HG02970 (cell line): Measurements from ENCODE around the gene SMOC1.
"Not testable (repeated sequence)": the region's sequence is repeated elsewhere in the genome, so short reads cannot be mapped to it uniquely, and the experiment has no call there.

ENCODE experiments used
- ATAC-seq: cut with Tn5 transposase; IDR thresholded peaks from one replicate; pipeline ENCODE4 v1.9.1; 2021; ENCODE audit warnings: mild to moderate bottlenecking, moderate library complexity, moderate number of reproducible peaks; ENCODE audit not compliant: unreplicated experiment, low FRiP score

The SMOC1 gene

DNA sequence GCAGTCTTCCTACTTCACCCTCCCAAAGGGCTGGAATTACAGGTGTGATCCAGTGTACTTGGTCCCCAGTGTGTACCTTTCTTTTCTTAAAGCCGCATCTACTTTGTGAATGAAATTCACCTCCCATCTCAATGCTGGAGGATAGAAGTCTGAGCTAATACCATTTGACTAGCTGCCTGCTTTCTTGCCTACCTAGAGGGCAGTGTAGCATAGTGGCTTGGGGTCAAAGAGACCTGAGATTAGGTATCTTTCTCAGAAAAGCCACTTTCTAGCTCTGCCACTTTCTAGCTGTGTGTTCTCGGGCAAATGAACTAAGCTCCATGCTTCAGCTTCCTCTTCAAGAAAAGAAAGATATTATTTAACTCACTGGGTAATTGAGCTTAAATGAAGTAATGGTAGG, 16.9 kb downstream of the SMOC1 start:
- no peak for ATAC-seq

DNA sequence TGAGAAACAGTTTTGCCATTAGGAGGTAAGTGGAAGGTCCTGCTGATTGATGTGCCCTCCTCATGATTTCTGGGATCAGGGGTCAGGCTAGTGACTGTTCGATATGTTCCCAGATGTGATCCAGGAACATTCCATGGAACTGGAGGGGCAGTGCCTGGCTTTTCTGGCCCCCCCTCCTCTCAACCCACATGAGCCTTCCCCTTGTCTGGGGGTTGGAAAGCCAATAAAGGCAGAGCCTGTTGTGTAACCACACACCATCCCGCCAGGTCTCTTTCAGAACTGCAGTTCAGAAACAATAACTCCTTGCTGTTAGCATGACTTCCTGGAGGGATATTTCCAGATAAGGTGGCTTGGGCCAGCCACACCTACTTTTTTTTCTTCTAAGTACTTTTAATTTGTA, 17.8 kb downstream of the SMOC1 start:
- ATAC-seq = no peak

DNA sequence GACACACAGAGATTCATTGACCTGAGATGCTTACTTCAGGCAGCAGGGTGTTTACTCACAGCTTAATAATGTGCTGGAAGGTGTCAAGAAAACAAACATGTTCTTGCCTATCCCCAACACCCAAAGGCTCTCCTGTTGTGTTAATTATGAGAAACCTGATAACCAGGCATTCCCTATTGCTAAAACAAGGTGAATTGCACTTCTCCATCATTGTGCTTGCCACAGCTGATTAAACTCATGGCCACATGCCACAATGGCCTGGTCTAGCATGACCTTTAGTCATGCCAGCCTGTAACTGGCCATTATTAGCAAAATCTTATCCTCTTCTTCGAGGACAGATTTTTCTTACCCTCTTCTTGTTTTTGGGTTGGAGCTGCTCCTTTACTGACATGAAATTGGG, 21.4 kb downstream of the SMOC1 start:
- no peak for ATAC-seq

DNA sequence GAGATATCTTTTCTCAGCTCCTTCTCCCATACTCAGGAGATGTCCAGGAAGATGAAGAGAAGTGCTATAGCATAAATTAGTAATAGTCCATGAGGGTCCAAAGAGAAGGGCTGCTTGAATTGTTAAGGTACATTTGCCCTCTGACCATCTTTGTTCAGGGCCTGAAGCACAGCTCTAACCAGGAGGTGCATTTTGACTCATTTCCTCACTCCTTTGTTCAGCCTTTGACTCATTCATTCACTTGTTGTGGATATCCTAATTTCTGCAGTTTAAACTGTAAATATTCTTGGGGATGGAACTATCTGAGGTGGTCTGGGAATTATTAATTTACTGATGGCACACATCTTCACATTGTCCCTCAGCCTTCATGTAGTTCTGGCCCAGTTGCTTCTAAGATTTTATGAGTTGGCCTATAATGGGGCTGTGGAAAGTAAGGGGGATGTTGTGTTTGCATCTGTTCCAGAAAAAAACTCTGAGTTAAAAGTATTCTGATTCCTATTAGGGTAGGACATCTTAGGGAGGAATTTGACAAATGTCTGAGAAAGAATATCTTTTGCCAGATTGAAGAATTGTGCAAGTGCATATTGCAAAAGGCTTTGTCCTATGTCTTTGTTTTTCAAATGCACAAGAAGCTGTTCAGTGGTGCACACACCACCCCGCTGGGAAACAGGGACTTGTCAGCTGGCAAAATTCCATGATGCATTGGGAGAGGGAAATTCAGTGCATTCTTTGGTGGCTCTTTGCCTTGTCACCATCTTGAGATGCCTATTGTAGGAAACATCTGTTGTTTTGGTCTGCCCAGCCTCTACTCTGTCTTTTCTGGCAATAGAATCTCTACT, 22.1 kb downstream of the SMOC1 start:
- no peak for ATAC-seq

DNA sequence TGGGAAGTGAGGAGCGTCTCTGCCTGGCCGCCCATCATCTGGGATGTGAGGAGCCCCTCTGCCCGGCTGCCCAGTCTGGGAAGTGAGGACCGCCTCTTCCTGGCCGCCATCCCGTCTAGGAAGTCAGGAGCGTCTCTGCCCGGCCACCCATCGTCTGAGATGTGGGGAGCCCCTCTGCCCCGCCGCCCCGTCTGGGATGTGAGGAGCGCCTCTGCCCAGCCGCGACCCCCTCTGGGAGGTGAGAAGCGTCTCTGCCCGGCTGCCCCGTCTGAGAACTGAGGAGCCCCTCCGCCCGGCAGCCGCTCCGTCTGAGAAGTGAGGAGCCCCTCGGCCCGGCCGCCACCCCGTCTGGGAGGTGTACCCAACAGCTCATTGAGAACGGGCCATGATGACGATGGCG, 23.8 kb downstream of the SMOC1 start:
- ATAC-seq = not testable (repeated sequence)

DNA sequence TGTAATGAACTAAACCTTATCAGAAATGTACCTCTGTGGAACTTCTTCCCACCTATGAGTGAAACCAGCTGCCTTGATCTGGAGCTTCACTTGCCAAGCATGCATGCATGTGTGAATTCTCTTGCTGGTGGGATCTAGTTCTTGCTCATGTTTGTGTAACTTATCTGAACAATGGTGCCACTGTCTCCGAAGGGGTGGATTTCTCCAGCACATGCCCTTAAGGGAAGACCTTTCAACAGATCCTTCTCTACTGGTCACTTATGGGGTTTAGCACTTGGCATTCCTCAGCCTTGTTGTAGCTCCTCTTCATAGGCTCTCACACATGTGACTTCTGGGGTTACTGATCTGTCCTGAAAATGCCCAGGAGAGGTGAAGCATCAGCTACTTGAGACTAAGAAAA, 25.0 kb downstream of the SMOC1 start:
- ATAC-seq = no peak

DNA sequence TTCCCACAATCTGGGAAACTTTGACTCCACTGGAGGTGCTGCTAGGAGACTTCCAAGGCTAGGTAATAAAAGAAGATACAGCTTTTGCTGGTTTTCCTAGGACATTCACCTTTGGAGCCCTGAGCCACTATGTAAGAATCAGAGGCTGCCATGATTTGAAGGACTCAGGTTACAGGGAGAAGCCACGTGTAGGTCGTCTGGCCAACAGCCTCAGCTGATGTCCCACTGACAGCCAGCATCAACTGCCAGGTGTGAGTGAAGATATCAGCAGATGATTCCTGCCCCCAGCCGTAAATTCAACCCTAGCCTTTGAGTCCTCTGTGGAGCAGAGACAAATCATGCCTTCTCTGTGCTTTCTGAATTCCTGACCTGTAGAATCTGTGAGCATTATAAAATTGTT, 27.0 kb downstream of the SMOC1 start:
- ATAC-seq = no peak

DNA sequence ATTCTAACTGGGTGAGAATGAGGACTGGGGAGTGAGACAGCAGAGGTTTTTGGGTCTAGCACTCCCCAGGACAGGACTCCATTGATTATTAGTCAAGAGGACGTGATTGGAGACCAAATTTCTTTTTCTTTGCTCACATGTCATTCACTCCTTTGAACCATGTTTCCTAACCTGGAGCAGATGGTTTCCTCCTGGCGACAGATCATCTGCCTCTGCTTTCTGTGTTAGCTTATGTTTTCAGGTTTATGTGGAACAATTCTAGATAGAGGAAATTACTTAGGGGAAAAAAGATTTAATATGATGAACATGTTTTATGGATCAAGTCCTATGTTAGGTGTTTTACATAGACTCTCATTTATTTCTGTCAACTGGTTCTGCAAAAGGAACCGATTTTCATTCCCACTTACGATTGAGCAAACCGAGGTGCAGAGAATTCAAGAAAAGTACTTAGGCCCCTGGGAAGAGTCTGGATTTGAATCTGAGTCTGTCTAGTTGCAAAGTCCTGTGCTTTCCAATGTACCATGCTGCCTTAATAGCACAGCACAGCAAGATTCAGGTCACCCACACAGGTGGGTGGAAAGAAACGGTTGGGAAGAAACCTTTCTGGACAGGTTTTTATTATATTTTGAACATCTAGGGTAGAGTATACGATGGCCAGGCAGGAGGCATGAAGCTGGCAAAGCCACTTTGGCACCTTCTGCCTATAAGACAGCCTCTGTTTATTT, 30.8 kb downstream of the SMOC1 start:
- no peak for ATAC-seq

DNA sequence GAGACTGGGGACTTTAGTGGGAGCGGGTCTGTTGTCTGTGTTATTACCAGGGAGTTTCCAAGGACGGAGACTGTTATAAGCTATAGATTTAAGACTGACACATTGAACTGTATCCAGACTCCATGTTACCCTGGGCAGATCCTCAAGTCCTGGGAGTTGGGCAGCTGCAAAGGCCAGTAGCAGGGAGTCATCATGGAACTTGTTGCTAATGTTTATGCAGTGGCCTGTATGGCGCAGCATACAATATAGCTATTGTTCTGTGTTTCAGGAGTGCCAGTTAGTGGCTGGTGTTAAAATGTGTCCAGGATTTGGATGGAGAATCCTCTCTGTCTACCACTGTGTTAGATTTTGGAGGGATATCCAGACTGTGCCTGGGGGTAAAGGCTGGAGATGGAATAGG, 31.7 kb downstream of the SMOC1 start:
- ATAC-seq = no peak

DNA sequence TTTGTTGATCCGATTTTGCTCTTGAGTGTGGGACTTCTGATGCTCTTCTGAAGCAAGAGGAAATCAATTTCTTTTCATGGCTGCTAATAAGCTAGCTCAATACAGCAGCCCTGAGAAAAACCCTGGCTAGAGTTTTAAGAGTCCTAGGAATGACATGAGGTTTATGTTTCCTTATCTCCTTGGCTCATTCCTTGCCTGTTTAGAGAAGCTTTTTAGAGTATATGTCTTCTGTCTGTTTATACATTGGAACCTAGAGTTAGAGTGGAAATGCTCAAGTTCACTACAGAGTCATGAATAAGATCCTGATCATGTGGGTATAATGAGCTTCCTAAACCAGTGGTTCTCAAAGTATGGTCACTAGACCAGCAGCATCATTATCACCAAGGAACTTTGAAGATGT, 34.5 kb downstream of the SMOC1 start:
- no peak for ATAC-seq

DNA sequence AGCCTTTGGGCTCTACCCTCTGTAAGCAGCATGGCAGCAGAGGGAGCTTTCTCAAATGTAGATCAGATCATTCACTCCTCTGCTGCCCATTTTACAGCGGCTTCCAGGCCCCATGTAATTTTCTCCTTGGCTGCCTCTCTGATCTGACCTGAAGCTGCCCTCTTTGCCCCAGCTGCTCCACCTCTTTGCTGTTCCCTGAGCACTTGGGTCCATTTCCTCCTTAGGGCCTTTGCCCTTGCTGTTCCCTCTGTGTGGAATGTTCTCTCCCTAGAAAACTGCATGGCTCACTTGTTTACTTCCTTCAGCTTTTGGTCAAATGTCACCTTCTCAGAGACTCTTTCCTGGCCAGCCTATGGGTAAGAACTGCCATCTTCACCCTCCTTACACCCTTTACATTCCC, 37.2 kb downstream of the SMOC1 start:
- ATAC-seq = no peak

DNA sequence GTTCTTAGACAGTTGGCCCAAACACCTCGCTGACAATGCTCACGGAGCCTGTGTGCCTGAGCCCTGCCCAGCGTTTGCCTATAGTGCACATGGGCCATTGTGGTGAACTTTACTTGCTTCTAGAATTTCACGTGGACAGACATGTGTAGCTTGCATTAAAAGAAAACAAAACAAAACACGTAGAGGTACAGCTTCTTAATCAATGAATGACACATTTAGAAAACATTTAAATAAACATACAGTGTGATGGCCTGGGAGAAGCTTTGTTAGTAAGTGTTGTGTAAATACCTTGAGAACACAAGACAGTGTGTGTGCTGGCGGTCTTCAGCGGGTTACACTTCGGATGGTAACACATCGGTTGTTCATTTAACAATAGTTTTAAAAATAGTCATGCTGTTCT, 38.1 kb downstream of the SMOC1 start:
- ATAC-seq = no peak

DNA sequence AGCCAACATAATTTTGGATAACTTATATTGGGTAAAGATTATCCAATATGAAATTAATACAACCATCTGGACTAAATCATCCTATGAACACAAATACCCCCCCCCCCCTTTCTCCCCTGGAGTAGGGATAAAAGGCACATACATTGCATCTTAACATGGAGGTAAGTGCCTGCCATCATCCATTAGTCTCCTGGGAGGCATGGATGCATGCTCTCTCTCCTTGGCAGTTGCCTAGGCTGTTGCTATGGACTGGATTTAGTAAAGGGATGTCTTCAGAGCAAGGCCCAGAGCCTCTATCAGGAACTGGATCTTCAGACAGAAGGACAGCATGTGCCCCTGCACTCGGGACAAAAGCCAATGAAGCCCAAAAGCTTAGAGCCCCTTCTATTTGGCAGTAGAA, 40.6 kb downstream of the SMOC1 start:
- ATAC-seq = no peak

DNA sequence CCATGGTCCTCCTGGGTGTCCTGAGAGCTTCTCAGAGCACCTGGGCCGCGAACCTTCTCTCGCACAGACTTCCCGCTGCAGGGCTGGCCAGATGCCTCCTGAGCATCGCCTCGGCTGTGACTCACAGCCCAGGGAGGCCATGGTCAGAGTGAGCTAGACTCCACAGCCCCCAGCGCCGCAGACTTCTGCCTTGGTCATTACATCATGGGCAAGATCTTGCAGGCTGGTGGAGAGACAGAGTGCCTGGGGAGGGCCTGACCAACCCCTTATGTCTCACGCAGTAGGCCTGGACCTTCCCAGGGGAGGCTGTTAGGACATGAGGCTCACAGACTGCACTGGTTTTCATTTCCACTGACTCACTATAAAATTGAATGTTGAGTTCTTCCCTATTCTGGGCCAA, 41.8 kb downstream of the SMOC1 start:
- no peak for ATAC-seq

DNA sequence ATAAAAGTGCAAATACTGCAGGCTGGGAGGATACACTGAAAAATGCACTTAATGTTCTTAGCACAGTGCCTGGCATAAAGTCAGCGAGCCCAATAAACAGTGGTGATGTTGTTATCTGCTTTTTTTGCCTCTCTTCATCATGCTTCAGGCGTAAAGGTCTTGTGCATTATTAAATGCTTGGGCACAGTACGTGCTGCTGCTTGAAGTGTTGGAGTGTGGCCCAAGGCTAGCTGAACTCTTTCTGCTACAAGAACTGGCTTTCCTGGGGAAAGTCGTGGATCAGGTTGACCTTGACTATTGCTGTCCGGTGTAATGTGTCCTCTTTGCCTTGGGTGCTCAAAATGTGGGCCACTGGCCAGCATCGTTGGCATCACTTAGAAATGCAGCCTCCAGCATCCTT, 43.0 kb downstream of the SMOC1 start:
- ATAC-seq = no peak

DNA sequence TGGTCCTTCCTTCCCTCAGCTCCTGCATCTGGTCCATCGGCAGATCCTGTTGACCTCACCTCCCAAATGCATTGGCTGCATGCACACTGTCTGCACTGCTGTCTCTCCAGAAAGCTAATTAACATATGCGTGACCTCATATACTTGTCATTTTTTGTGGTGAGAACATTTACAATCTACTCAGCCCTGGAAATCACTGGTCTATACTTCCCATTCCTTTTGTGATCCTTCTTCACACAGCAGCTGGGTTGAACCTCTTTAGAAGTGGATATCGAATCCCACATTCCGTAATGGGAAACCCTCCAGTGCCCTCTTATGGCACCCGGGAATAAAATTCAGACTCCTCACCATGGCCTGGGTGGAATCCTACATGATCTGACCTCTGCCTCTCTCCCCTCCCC, 45.0 kb downstream of the SMOC1 start:
- no peak for ATAC-seq

DNA sequence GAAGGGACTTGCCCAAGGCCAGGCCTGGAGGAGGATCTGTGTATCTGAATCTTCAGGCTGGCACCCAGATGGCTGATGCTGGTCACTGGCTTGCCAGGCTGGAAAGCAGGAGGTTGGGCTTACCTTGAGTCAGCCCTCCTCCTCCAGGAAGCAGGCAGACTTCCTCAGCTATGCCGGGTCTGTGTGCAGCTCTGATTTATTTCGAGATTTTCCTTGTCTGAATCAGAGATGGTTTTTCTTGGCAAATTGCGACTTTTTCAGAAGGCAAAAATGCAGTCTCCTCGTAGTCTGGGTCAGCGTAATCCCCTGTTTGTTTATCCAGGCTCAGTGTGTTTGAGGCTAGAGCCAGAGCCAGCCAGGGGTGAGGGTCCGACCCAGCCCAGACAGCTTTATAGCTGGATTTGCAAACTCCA, 48.9 kb downstream of the SMOC1 start:
- ATAC-seq = no peak

DNA sequence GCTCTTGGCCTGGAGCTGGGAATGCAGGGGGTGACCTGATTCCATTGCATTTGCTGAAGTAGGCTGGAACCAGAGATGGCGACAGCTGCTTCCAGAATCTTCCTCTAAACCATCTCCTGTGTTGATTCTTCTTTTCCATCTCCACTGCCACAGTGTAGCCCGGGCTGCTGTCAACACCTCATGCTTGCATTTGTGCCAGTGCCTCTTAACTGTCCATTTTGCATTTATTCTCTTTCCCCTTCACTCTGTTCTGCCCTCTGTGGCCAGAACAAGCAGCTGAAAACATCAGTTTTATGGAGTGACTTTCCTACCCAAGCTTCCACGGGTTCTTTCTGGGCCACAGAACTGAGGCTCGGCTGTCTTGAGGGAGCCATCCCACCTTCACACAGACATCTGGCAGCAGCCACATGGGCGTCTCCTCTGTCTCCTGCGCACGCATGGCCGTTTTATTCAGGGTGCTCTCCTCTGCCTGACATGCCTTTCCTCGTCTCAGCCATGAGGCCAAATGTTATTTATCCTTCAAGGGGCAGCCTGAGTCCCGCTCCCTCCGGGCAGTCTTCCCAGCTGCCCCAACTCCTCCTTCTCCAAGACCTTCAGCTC, 51.7 kb downstream of the SMOC1 start:
- ATAC-seq = no peak

DNA sequence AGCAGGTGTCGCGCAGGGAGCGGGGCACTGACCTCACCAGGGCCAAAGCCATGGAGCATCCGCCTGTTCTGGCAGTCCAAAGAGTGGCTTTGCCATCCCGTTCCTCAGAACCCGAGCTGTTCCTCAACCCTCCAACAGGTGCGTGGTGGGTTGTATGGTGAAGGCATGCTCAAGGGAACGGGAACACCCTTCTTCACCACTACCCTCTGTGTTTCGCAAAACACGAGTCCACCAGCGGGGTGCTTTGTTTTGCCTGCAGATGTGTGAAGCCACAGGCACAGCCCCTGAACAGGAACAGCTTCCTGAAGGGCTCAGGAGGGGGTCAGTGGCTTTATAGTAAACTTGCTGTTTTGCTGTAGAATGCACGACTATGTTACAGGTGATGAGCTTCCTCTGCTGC, 52.7 kb downstream of the SMOC1 start:
- no peak for ATAC-seq

DNA sequence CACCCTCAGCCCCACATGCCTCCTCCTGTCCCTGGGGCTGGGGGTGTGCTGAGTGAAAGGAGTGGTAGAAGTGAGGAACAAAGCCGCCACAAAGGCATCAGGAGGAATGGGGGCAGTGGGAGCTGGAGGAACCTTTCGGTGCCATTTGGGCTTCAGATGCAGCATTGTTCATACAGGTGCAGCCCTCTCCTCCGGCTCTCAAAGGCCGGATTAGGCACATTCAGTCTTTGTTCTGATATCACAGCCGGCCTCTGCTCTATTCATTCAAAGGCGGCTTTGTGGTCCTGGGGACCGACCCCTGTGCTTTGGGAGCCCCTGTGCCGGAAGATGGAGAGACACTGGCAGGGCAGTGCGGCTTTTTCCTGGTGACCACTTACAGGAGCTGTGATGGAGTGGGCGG, 53.2 kb downstream of the SMOC1 start:
- no peak for ATAC-seq

DNA sequence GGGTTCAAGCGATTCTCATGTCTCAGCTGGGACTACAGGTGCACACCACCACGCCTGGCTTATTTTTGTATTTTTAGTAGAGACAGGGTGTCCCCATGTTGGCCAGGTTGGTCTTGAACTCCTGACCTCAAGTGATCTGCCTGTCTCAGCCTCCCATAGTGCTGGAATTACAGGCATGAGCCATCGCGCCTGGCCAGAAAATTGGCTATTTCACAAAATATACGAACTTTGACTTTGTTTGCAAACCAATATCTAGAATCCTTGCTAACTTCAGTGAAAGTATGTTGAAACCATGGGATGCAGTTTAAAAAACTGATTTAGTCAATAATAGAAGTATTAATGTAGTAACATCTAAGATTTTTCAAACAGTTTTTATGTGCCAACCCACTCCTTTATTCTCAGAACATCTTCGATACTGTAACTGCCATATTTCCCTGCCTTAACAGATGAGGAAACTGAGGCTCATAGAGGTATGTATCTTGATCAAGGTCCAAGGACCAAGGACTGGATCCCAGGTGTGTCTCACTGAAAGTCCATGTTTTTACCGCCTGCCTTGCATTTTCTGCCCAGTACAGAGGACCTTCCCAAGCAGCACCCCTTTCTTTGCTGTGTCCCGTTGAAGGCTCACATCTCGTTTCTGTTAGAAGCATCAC, 54.5 kb downstream of the SMOC1 start:
- ATAC-seq = no peak
